ENCODE data around the gene ASTN2. TPM values are rescaled to one million over a fixed set of nuclear protein-coding genes. Genes with fewer than 3 reads are reported as not detected.

ASTN2 gene
- total and polyA plus RNA-seq, 10 of the 15 experiments (the other 5 are each of a cell fraction or from before 2014, with no cell fraction given): 1.4 to 15.7 (median 7.0) TPM

DNA sequence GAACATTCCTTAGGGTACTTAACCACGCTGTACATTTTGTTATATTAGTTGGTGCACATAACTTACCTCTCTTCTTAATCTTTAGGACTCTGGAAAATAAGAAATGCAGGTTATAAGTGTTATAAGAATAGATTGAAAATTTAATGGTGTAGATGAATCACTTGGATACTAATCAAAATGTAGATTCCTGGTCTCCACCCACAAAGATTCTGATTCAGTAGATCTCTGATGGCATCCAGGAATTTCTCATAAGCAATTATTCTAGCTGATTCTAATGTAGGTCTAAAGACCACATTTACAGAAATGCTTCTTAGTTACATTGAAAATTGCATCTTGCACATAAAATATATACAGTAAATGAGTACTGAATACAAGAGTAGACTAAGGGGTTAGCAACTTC, 38.9 kb upstream of the ASTN2 start:
- RAD21 ChIA-PET (ENCODE audit: unreplicated experiment): no interaction called here
- intact Hi-C loops (cut with micrococcal nuclease; ENCODE audit: unreplicated experiment): no loop called here
- no peaks in the 10 kb centered on the region; a peak in 2 of 4 replicates for H3K27me3 ChIP-seq (replicated peaks in 1 of 2; ENCODE audit: control insufficient read depth in 2 of 2, insufficient read depth in 2 of 2, low read length in 1 of 2)
- no peak overlapping the region for H3K27ac ChIP-seq (ENCODE audit: control insufficient read depth, insufficient read depth)
- no peak overlapping the region for H3K4me2 ChIP-seq (ENCODE audit: control insufficient read depth, insufficient read depth)
- no peaks in the 10 kb centered on the region for H3K9me3 ChIP-seq (replicated peaks; ENCODE audit: control insufficient read depth, insufficient read depth, low read length)
- DNase-seq (ENCODE audit: low read depth, low spot score) (no peak), ATAC-seq (no peak), FAIRE-seq (no peak)
- no peaks in the 10 kb centered on the region for H4K20me1 ChIP-seq (ENCODE audit: control insufficient read depth, insufficient read depth)
- POLR2A ChIA-PET: no interaction called here
- TF ChIP-seq TCF12 (IDR thresholded peaks at IDR 0.05; ENCODE audit: low read depth, low read length) (no peak), IRF4 (IDR thresholded peaks at IDR 0.05; ENCODE audit: low read depth, low read length) (no peak), RBBP5 (conservative IDR thresholded peaks at IDR 0.05) (no peak), CREB1 (IDR thresholded peaks at IDR 0.05; ENCODE audit: low read depth) (no peak), MEF2B (IDR thresholded peaks at IDR 0.05; ENCODE audit: partially characterized antibody, poor library complexity, severe bottlenecking) (no peak), ZZZ3 (IDR thresholded peaks at IDR 0.05; ENCODE audit: control insufficient read depth, insufficient read length, low read depth) (no peak), SREBF2 (IDR thresholded peaks at IDR 0.05; ENCODE audit: low read length) (no peak), POLR2AphosphoS5 (IDR thresholded peaks at IDR 0.05; ENCODE audit: low read length) (no peak), MTA2 (IDR thresholded peaks at IDR 0.05; ENCODE audit: low read depth) (no peak), IRF5 (IDR thresholded peaks at IDR 0.05; ENCODE audit: borderline replicate concordance) (no peak), HSF1 (IDR thresholded peaks at IDR 0.05; ENCODE audit: low read depth, low read length) (no peak)
- WGBS (ENCODE audit: insufficient coverage, insufficient replicate concordance, low lambda C conversion rate, missing lambda C conversion rate): 0% methylated on average over 1 of the region's 1 CpG
- no peak overlapping the region for H3K4me3 ChIP-seq
- no peaks in the 10 kb centered on the region for H3K4me1 ChIP-seq (ENCODE audit: control insufficient read depth, insufficient read depth, low read length)
- CTCF ChIA-PET: no interaction called here
- no peaks in the 10 kb centered on the region for H3K36me3 ChIP-seq (ENCODE audit: control insufficient read depth in 2 of 2, insufficient read depth in 2 of 2, low read length in 1 of 2)
- in situ Hi-C loops (cut with MboI): no loop called here
- no peak overlapping the region for H3K9ac ChIP-seq (ENCODE audit: control insufficient read depth, insufficient read depth, low read length)
- SMC1A ChIA-PET (ENCODE audit: uncharacterized antibody, unreplicated experiment): no interaction called here
- H2AFZ ChIP-seq (ENCODE audit: control insufficient read depth, low read depth, low read length): no peak overlapping the region
- no peaks in the 10 kb centered on the region for H3K79me2 ChIP-seq (ENCODE audit: control insufficient read depth, insufficient read depth, low read length)
- no TSS peak for BruUV-seq (replicated peaks)
